ENCODE data around the gene TGFBR1.

TGFBR1 gene

GRCh38 chr9:99104459-99105151 lies at the start of gene TGFBR1:
Gene TGFBR1 (plus strand): TSS chr9:99105113. CDS start chr9:99105206, 93 bp downstream.
- DNase-seq = peak; percentile 92

GRCh38 chr9:99055384-99055783 lies 49.5 kb upstream of the TGFBR1 start:
- no peak for DNase-seq

GRCh38 chr9:99056186-99056585 lies 48.7 kb upstream of the TGFBR1 start:
- DNase-seq = no peak

GRCh38 chr9:99056886-99057664 lies 47.8 kb upstream of the TGFBR1 start:
- DNase-seq = no peak

- DNase-seq = no peak
Measured at GRCh38 chr9:99057665-99058625, 47.0 kb upstream of the TGFBR1 start.

GRCh38 chr9:99058964-99059921 lies 45.7 kb upstream of the TGFBR1 start:
- DNase-seq = no peak

GRCh38 chr9:99060621-99061020 lies 44.3 kb upstream of the TGFBR1 start:
- no peak for DNase-seq

- DNase-seq = no peak
Measured at GRCh38 chr9:99062549-99062948, 42.4 kb upstream of the TGFBR1 start.

- no peak for DNase-seq
Measured at GRCh38 chr9:99063522-99063921, 41.4 kb upstream of the TGFBR1 start.

GRCh38 chr9:99066571-99066970 lies 38.3 kb upstream of the TGFBR1 start:
- DNase-seq = no peak

GRCh38 chr9:99069075-99069474 lies 35.8 kb upstream of the TGFBR1 start:
- DNase-seq = no peak

- DNase-seq = no peak
Measured at GRCh38 chr9:99069546-99069945, 35.4 kb upstream of the TGFBR1 start.

GRCh38 chr9:99070681-99071080 lies 34.2 kb upstream of the TGFBR1 start:
- DNase-seq = no peak

- no peak for DNase-seq
Measured at GRCh38 chr9:99071313-99072039, 33.4 kb upstream of the TGFBR1 start.

GRCh38 chr9:99072040-99072394 lies 32.9 kb upstream of the TGFBR1 start:
- DNase-seq = no peak

GRCh38 chr9:99073347-99073746 lies 31.6 kb upstream of the TGFBR1 start:
- DNase-seq = no peak

- no peak for DNase-seq
Measured at GRCh38 chr9:99073985-99074901, 30.7 kb upstream of the TGFBR1 start.

- no peak for DNase-seq
Measured at GRCh38 chr9:99074902-99075245, 30.0 kb upstream of the TGFBR1 start.

GRCh38 chr9:99075246-99075912 lies 29.5 kb upstream of the TGFBR1 start:
- DNase-seq = no peak

GRCh38 chr9:99076030-99076429 lies 28.9 kb upstream of the TGFBR1 start:
- no peak for DNase-seq
